ENCODE results near the gene ZNF423. TPM values are rescaled to one million over a fixed set of nuclear protein-coding genes. Genes with fewer than 3 reads are reported as not detected.

ZNF423 gene
- total RNA-seq, 1 experiment from 2014 or later, result not detected

DNA sequence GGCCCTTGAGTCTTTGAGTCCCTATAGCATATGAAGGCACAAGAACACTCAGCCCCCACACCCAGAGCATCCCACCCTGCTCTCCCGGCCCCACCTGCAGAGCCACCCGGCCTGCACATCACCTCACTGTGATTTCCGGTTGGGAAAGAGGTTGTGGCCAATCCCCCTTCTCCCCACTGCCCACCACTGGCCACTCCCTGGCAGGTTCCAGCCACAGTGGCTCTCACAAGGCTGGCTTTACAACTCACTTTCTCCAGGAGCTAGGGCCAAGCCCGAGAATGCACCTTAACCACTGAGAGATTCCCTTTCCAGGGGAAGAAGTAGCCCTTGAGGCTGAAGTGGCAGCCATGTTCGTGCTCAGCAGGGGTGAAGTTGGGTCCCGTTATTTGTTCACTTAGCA, 358.4 kb downstream of the ZNF423 start:
- DNase-seq (ENCODE audit: low read depth), result no peak

- no peak for DNase-seq (ENCODE audit: low read depth)
Measured at GRCh38 chr16:49496656-49497055, 359.3 kb downstream of the ZNF423 start.

DNA sequence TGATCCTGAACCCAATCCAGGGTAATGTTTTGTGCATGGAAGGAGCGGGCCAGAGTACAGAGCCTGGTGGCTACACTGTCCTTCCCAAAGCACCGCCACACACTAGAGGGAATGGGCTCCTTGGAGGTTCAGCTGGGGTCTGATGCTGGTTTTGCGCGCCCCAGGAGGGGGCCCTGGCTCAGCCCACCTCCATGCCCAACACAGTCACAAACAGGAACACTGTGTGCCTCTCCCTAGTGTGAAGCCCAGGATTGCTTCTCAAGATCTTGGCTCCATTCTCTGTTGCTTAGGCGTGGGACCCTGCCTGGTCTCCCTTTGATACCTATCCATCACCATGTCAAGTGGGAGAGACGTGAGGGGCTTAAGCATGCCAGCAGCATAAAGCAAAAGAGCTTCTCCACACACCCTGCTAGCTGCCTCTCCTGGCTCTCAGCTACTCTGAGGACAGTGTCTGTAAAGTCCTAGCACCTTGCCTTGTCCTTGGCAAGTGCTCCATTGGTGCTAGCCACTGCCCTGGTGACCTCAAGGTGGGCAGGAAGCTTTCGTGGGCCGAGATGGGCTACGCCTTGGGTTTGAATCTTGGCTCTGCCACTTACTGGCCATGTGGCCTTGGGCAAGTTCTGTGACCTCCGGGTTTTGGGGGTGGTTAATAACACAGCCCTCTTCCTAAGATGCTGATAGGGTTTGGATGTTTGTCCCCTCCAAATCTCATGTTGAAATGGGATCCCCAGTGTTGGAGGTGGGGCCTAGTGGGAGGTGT, 360.1 kb downstream of the ZNF423 start:
- DNase-seq (ENCODE audit: low read depth), result no peak

DNA sequence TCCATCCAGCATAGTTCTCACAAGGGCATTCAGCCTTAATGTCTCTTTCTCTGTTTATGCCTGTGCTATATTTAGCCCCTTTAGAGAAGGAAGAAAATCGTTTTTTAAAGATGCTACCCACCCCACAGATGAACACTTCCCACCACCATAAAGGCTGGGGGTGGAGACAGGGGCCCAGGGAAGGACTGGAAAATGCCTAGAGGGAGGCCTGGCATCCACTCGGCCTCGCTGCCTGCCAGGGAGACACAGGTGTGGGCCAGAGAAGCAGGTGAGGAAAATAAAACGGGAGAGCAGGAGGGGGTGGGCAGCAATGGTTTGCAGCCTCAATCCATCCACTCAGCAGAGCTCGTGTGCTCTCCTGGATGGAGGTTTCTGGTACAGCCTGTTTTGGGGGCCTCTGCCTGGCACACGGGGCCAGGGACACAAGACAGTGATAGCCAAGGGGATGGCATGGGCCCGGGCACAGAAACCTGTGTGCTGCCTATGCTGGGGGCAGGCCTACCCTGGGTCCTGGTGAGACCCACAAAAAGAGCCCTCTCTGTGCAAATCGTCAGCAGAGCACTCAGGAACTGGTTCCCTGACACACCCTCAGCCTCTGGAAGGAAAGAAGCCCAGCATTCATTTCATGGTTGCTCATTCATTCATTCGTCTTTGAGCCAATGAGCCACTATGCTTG, 360.9 kb downstream of the ZNF423 start:
- DNase-seq (ENCODE audit: low read depth), result no peak

- no peak for DNase-seq (ENCODE audit: low read depth)
Measured at GRCh38 chr16:49494474-49494873, 361.4 kb downstream of the ZNF423 start.

DNA sequence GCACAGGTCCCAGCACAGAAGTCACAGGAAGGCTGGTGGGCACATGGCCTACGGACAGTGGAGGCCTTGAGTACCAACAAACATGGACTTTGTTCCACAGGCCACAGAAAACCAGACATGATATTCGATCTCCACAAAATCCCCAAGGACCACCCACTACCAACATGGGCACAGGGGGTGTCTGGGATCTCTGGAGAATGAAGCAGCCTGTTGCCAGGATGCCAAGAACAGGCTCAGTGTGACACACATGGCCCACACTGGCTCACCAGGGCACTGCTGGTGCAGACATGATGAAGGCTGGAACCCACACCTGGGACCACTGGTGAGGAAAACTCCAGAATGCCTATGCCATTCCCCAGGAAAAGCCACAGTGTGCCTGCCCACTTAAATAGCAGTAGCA, 362.1 kb downstream of the ZNF423 start:
- DNase-seq (ENCODE audit: low read depth), result no peak

GRCh38 chr16:49492896-49493626, 362.9 kb downstream of the ZNF423 start:
- DNase-seq (ENCODE audit: low read depth), result no peak

DNA sequence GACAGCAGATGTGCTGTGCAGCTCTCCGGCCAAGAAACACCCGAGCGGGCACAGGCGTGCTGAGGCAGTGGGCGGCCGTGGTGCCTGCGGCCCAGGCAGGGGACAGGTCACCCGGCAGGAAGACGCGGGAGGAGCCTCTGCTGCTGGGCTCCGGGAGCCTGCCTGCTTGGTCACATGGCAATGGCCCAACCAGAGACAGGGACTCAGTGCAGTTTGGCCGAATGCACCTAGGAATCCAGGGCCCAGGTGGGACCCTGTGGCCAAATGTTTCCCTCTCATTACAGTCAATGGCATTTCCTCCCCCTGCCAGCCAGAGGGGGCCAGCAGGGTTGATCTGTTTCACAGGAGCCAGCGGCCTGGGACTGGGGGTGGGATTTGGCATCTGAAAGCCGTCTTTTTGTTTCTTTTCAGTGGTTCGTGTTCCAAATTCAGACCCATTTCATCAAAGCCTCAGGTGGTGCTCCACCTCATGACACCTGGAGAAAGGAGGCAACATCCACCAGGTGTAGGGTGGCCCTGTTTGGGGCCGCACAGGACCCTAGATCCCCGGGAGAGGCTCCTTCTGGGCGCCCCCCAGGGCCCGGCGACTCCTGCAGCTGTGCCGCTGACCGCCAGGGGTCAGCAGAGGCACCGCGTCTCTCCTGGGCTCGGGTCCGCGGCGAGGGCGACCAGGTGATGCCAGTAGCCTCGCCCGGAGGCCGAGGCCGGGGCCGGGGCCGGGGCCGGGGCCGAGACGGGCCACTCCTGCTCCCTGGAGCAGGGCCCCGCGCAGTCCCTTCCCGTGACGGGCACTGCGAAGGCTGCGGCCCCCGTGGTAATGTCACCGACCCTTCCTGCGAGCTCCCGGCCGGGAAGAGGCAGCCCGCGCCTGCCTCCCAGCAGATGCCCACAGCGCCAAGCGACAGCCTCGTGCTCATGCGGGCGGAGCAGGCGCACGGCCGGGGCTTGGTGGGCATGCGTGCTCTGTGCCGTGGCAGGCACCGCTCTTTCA, 363.8 kb downstream of the ZNF423 start:
- DNase-seq (ENCODE audit: low read depth), result peak; percentile 2

- no peak for DNase-seq (ENCODE audit: low read depth)
Measured at GRCh38 chr16:49491106-49491670, 364.7 kb downstream of the ZNF423 start.

DNA sequence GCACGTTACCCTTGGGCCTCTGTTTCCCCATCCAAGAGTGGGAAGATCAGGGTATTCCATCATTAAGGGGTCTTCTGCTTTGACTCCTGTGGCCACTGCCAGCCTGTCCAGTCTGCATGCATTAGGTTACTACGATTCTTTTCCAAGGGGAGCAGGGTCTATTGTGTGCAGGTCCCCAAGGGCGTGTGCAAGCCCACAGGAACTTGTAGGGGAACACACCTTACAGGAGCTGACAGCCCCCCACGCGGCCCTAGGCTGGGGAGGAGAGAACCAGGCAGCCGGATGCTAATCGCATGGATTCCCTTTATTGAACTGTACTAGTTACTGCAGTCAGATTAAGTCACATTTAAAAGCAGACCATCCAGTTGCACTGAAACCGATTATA, 365.6 kb downstream of the ZNF423 start:
- no peak for DNase-seq (ENCODE audit: low read depth)

DNA sequence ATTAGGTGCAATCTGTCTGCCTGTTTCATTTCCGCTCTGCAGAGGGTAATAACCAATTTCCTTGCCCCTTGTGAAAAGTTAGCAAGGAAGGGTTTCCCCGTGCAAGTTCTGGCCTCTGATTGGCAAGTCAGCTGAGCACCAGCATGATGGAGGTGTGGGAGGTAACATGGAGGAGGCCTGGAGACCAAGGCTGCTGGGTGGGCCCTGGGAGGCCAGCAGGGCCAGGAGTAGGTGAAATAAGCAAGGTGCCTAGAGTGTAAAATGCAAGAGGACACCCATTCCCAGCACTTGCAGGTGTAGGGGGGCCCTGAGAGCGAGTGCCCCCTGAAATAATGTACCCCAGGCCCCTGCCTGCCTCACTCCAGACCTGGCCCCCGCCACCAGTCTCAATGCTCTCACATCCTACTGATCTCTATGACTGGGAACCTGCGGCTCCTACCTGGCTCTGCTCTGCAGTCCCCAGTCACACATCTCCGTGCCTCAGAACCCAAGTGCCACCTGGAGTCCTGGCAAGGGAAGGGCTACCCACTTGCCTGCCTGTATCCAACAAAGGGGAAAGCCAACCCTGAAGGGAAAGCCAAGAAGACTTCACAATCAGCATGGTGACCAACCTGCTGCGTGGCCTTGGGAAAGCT, 366.1 kb downstream of the ZNF423 start:
- DNase-seq (ENCODE audit: low read depth), result no peak

DNA sequence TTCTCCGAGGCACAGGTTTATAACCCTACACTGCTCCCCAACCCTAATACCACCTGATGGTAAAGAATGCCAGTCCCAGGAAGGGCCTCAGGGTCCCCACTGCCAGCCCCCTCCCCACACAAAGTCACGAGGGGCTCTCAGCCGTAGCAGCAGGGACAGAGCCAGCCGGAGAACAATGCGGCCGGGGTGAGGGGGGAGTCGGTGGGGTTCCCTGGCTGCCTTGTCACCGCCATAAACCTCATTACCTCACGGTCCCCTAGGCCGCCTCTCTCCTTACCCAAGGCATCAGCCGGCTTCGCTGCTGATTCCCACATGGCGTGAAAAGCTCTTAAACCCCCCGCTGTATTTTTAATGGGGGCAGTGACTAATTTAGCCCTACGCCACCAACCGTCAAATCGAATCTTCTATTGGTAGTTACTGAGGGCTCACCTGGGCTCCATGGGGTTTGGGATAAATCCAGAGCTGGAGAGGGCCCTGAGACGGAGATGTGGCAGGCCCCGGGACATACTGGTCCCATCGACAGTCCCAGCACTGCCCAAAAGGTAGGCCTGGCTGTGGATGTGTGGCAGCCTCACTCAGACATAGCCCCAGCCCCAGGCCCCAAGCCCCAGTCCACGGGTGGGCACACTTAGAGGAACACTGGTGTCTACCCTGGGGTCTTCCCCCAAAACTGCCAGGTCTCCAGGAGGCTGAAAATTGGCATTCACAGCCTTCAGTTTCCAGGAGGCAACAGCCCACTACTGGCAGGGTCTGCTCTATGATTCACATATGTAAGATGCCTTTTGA, 367.0 kb downstream of the ZNF423 start:
- DNase-seq (ENCODE audit: low read depth), result no peak

- DNase-seq (ENCODE audit: low read depth), result no peak
Measured at GRCh38 chr16:49488336-49488735, 367.6 kb downstream of the ZNF423 start.

DNA sequence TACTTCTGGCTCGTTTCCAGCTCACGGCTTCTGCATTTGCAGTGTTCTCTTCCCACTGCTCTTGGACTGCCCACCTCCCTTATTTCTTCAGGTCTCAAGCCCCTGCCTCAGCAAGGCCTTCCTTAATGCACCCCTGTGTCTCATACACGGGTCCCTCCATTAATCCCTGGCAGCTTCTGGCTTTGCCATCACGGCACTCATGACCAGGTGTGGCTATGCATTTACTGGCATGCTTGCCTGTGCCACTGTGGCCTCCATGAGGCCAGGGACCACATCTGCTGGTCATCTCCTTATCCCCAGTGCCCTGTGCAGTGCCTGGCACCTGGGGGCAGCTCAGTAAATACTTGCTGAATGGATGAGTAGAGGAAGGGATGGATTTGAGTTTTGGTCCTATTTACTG, 368.2 kb downstream of the ZNF423 start:
- no peak for DNase-seq (ENCODE audit: low read depth)

- no peak for DNase-seq (ENCODE audit: low read depth)
Measured at GRCh38 chr16:49486400-49486799, 369.5 kb downstream of the ZNF423 start.

GRCh38 chr16:49485663-49486062, 370.2 kb downstream of the ZNF423 start:
- no peak for DNase-seq (ENCODE audit: low read depth)

DNA sequence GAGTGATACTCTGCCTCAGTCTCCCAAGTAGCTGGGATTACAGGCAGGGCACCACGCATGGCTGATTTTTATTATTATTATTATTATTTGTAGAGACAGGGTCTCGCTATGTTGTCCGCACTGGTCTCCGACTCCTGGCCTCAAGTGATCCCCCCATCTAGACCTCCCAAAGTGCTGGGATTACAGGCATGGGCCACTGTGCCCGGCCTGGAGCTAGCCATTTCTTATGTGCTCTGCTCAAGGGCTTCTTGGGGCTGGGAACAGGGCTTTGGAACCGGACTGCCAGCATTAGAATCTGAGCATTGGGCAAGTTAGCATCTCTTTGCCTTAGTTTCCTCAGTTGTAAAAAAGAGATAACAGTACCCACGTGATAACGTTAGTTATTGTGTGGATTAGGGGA, 371.0 kb downstream of the ZNF423 start:
- DNase-seq (ENCODE audit: low read depth), result no peak

DNA sequence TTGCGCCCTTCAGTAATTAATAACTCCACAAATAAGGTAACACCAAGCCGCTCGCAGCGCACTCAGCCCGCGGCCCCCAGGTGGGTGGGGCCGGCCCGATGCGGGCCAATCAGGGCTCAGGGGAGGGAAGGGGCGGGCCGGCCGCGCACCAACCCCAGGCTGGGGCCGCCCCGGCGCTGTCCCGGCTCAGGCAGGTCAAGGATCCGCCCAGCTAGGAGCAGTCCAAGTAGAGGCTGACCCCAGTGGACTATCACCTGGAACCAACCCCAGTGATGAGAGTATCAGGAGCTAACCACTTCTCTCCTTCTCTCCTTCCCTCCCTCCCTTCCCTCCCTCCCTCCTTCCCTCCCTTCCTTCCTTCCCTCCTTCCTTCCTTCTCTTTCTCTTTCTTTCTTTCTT, 371.5 kb downstream of the ZNF423 start:
- no peak for DNase-seq (ENCODE audit: low read depth)

- DNase-seq (ENCODE audit: low read depth), result no peak
Measured at GRCh38 chr16:49483651-49484450, 372.1 kb downstream of the ZNF423 start.
